Head of caudate nucleus (tissue), 42 donors: Measurements from ENCODE around the gene C1QTNF7.

Source experiments
- DNase-seq, 42 donors: peaks; one replicate each; pipeline versions ENCODE4 v3.0.0 to v3.0.0-alpha.2; 2020 to 2021; ENCODE audit warnings: mixed read lengths in 7 of 42
- intact Hi-C: fragments of 100-400 bp; cut with DNase I; formaldehyde crosslinking; loops from one replicate; pipeline ENCODE4 v1.15.0; 2022

Gene C1QTNF7

GRCh38 chr4:15427701-15428100, at the start of gene C1QTNF7:
Gene C1QTNF7, plus strand, starts transcription at chr4:15428033. Its CDS starts 7,711 bp downstream, at chr4:15435744.
- intact Hi-C loops = no loop called here
- no peak for DNase-seq

GRCh38 chr4:15378062-15378461, 49.8 kb upstream of the C1QTNF7 start:
- no peak for DNase-seq
- intact Hi-C loops = no loop called here

- intact Hi-C loops = no loop called here
Observed at GRCh38 chr4:15378493-15378892, 49.3 kb upstream of the C1QTNF7 start.

DNA sequence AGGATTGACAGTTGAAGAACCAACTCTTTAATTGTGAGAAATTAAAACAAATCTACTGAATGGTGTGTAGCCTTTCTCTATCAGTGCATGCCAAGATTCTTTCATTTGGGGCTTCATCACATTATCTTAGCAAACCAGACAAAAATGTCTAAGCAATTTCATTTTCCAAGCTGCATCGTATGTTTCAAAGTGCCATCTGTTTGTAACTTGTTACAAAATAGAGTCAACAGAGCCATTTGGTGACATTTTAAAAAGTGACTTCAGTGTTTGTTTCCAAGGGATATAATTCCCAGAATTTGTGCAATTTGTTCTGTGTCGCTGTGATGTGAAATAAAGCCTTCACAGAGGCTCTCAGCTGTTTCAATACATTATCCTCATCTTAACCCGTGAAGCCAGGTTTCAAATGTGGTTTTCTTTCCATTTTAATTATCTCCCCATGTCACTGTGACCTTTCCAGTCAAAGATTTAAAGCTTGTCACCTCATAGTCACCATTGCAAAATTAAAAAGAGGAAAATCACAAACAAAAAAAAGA, 46.0 kb upstream of the C1QTNF7 start:
- intact Hi-C loops = no loop called here
- no peak for DNase-seq

More at GRCh38 chr4:15378493-15378892, 49.3 kb upstream of the C1QTNF7 start:
- DNase-seq = no peak

- intact Hi-C loops = no loop called here
- no peak for DNase-seq
Observed at GRCh38 chr4:15382669-15383273, 45.1 kb upstream of the C1QTNF7 start.

GRCh38 chr4:15385515-15385914, 42.3 kb upstream of the C1QTNF7 start:
- no peak for DNase-seq
- intact Hi-C loops = no loop called here

- DNase-seq = peak in 6 of 42 donors; percentile 13 to 40 (median 14)
Observed at GRCh38 chr4:15385928-15386327, 41.9 kb upstream of the C1QTNF7 start.

DNA sequence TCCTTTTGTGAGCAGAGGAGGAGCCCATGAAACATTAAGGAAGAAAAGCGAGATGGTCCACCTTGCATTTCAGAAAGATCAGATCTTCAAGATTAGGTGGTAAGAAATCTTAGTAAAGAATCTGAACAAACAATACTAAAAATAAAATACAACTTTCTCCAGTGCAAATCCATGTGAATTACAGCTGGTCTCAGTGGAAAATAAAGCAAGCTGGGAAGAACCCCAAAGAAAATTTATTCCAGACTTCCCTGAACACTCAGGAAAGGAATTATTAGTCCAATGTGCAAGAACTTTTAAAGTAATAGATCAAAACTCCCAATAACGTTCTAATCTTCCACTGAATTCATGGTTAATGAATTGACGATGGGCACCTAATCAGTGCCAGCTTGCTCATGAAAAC, 37.3 kb upstream of the C1QTNF7 start:
- intact Hi-C loops = loop anchor here (10.0 kb wide), 1 partner anchor 156 kb away; no protein-coding TSS in a partner anchor
- no peak for DNase-seq

More at GRCh38 chr4:15385928-15386327, 41.9 kb upstream of the C1QTNF7 start:
- intact Hi-C loops = no loop called here

GRCh38 chr4:15392053-15392805, 35.6 kb upstream of the C1QTNF7 start:
- intact Hi-C loops = loop anchor here (10.0 kb wide), 1 partner anchor 157 kb away; no protein-coding TSS in a partner anchor
- DNase-seq = no peak

DNA sequence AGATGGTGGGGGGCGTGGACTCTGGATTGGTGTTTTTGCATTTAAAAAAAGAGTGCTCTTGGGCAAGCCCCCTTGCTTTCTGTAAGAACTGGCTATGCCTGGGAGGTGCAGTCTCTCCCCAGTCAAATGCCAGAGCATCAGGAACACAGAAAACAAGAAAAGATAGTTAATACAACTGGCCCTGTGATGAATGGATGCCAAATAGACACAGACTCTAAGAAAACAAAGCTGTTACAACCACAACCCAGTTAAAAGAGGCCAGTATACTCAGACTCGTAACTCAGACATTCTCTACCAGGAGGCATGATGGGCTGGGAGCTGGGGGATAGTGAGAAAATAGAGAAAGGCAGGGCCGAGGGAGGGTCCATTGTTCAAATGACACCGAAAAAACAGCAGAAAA, 32.5 kb upstream of the C1QTNF7 start:
- intact Hi-C loops = loop anchor here (10.0 kb wide), 1 partner anchor 161 kb away; no protein-coding TSS in a partner anchor

DNA sequence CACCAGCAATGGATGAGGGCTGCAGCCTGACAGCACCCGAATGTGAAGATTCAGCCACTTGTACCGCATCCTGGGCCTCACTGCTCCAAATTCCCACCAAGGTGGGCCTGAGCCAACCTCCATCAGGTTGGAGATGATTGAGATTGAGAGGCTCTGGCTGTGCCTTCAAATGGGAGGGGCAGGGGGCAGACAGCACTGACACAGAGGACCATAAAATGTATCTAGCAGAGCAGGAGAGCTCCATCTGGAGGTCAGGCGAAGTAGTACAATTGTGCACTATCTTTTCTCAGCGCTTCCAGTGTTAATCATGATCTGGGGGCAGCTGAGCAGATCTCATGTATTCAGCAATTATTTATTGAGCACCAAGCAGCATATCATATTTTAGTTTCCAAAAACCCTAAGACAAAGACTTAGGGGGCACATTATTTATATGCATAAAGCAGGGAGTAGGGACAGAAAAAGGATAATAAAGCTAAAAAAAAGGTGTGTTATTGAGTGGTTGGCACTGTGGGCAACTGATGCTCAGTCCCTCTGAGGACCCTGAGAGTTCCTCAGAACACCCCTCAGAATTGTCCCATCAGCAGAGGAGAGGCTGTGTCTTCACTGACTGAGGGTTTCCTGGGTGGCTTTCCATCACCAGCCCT, 31.6 kb upstream of the C1QTNF7 start:
- intact Hi-C loops = loop anchor here (10.0 kb wide), 1 partner anchor 161 kb away; no protein-coding TSS in a partner anchor

More for the DNA sequence above, 32.5 kb upstream of the C1QTNF7 start:
- DNase-seq = no peak

DNA sequence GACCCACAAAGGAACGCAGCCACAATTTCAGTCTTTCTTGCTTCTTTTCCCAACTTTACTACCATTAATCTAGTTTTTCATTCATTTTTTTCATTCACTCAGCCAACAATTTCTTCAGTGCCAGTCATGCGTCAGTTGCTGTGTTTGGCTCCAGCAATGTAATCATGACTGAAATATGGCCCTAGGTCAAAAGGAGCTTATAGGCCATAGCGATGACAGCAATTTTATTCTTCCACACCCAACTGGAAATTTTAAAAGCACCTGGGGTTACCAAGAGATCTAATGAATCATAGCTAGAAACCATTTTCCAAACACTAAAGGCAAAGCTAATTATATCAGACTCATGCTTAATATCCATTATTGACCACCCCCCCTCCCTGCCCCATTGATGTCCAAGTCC, 29.8 kb upstream of the C1QTNF7 start:
- no peak for DNase-seq
- intact Hi-C loops = loop anchor here (10.0 kb wide), 1 partner anchor 163 kb away; no protein-coding TSS in a partner anchor

More for the DNA sequence above, 31.6 kb upstream of the C1QTNF7 start:
- peak in 34 of 42 donors; percentile 14 to 74 (median 34) for DNase-seq

GRCh38 chr4:15398732-15399131, 29.1 kb upstream of the C1QTNF7 start:
- intact Hi-C loops = loop anchor here (10.0 kb wide), 1 partner anchor 164 kb away; no protein-coding TSS in a partner anchor
- DNase-seq = no peak

DNA sequence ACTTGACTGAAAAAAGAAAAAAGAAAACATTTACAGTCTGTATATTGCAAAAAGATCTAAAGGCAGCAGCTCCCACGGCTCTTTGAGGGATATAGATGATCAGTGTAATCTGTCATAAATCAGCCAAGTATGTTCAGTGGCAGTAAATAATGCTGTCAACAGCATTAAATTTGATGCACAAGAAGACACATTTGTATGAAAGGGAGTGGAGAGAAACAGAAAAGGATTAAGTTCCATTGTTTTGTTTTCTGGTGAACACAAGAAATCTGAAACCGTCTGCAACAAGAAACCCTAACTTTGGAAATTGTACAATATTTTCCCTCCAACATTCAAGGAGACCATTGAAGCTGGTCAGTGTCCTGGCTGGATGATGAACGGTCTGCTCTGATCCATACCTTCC, 27.6 kb upstream of the C1QTNF7 start:
- DNase-seq = no peak
- intact Hi-C loops = no loop called here

- intact Hi-C loops = no loop called here
- peak in 28 of 42 donors; percentile 9 to 57 (median 28) for DNase-seq
Observed at GRCh38 chr4:15400981-15401671, 26.7 kb upstream of the C1QTNF7 start.

- no peak for DNase-seq
- intact Hi-C loops = no loop called here
Observed at GRCh38 chr4:15402146-15402545, 25.7 kb upstream of the C1QTNF7 start.

DNA sequence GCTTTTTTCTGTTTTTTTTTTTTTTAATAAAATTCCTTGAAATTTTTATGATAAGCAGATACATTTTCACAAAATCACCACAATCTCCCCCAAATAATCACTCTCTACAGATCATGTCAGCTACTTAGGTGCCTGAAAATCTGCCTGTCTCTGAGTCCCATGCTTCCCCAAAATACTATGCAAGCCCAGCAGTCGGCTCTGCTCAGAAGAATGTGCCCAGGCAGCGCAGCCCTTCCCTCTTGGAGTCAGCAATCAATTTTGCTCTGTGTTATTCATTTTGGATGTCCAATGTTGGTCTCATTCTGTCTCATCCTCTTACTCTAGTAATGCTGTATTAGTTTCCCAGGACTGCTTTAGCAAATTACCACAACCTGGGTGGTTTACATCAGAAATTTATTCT, 24.9 kb upstream of the C1QTNF7 start:
- peak in 8 of 42 donors; percentile 13 to 46 (median 19) for DNase-seq
- intact Hi-C loops = no loop called here

DNA sequence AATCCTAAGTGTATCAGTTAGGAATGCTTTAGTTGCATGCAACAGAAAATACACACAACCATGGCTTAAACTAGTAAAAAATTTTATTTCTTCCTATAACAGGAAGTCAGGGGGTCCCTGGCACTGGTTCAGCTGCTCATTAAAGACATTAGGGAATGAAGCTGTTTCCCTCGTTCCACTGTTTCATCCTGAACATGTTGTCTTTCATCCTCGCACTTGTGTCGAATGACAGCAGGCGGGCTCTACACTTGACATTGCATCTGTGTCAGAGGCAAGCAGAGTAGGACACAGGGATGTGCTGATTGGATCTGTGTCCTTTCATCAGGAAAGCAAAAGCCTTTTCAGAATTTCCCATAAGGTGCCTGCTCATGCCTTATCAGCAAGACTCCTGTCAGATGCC, 22.8 kb upstream of the C1QTNF7 start:
- intact Hi-C loops = no loop called here
- DNase-seq = no peak

DNA sequence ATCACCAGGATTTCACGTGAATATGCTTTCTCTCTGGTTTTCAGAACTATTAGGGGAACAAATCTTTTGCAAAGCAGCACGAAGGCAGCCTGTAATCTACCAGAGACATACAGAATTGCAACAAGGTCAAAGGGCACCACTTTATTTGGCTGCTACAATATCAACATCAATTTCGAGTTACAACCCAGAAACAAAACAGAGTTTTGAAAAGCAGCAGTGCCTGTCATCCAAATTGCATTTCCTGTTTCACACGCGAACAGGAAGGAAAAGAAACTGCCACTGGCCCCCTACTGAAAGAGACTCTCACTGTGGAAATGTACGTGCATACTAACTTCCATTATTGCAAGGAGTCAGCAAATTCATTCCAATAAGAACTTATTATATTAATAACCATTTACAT, 17.1 kb upstream of the C1QTNF7 start:
- peak in 1 of 42 donors; percentile 38 for DNase-seq
- intact Hi-C loops = no loop called here
